Cerebellar cortex (tissue), 1 donor: ENCODE measurements around the gene KLHL22.

Source experiments
- DNase-seq: peaks from one replicate; pipeline ENCODE4 v3.0.0-alpha.2; 2015; ENCODE audit warnings: low spot score

The KLHL22 gene

DNA sequence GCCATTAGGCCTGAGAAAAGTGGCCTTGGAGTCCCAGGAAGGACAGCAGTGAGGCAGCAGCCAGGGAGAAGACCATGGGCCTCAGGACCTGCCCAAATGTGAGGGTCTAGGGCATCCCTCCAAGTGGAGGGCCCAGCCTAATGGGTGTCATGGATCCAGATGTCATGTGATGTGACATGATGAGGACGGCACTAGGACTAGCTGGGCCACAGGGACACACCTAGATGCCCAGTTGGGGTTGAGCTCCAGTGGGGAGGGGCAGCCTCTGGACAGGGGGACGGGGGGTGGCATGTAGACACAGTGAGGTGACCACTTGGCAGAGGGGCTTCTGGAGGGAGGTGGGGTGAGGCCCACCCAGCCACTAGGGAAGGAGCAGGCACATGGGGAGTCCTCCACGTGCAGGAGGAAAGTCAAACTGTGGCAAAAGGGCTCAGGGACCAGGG is 63.3 kb downstream of the KLHL22 start:
- no peak for DNase-seq

DNA sequence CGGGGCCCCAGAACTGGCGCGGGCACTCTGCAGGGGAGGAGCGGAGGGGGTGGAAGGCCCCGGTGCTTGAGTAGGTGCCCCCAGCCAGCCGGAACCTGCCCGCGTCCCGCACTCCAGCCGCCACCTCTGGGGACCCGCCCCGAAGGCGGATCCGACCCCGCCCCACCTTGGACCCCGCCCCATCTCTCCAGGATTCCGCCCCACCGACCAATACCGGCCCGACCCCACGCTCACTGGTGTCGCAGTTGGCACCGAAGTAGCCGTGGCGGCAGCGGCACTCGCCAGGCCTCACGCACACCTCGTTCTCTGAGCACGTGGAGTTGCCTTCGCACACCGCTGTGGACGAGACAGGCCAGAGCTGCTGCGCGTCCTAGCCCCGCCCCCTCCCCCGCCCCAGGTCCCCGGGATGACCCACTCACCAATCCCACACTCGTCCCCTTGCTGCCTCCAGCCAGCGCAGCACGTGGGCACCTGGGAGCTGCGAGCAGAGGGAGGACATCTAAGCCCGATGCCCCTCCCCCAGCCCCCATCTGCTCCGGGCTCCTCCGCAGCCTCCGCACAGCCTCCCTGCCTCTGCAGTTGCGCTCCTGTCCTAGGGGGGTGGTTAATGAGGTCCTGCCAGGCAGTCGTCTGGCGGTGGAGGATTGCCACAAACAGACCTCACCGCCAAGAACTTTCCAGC is 63.9 kb downstream of the KLHL22 start:
- no peak for DNase-seq

DNA sequence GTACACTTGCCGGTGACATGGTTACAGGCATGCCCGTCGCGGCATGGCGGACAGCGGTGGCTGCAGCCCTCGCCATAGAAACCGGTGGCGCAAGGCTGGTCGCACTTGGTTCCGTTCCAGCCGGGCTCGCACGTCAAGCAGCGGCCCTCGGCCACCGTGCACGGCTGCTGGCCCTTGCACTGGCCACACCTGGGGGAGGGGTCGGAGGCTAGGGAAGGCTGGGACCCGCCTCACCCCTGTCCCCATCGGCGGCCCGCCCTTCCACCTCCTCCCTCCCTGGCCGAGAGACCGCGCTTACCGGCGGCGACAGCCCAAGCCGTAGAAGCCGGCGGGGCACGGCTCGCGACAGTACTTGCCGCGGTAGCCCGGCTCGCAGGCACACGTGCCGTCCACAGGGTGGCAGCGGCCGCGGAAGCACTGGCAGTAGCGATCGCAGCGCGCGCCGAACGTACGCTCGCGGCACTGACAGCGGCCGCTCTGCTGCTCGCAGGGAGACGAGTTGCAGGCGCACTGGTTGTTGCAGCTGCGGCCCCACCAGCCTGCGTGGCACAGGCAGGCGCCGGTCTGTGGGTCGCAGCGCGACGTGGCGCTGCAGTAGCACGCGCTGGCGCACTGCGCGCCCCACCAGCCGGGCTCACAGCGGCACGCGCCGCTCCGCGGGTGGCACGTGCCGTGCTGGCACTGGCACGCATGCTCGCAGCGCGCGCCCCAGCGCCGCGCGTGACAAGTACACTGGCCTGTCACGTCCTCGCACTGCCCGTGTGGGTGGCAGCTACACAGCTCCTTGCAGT is 64.7 kb downstream of the KLHL22 start:
- DNase-seq = no peak

DNA sequence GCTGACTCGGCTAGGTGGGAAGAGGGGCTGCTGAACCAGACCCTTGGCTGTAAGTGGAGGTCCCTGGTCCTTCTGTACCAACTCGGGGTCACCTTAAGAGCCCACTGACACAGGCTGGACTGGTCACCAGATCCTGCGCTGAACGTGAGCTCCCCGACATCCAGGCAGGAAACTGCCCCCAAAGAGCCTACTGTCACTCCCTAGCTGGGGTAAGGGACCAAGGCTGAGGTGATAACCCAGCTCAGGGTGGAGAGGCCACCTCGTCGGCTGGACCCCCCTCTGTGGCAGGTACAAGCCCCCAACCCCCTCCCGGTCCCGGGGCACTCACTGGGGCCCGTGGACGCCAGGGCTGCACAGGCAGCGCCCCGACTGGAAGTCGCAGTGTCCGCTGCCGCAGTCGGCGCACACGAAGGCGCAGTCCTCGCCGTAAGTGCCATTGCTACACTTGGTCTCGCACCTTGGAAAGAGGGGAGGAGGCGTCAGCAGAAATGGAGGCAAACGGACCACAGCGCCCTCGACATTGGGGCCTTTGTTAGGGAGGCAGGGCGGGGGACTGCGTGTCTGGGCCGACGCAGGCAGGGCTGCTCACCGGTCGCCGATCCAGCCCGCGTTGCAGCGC is 65.4 kb downstream of the KLHL22 start:
- DNase-seq = no peak

DNA sequence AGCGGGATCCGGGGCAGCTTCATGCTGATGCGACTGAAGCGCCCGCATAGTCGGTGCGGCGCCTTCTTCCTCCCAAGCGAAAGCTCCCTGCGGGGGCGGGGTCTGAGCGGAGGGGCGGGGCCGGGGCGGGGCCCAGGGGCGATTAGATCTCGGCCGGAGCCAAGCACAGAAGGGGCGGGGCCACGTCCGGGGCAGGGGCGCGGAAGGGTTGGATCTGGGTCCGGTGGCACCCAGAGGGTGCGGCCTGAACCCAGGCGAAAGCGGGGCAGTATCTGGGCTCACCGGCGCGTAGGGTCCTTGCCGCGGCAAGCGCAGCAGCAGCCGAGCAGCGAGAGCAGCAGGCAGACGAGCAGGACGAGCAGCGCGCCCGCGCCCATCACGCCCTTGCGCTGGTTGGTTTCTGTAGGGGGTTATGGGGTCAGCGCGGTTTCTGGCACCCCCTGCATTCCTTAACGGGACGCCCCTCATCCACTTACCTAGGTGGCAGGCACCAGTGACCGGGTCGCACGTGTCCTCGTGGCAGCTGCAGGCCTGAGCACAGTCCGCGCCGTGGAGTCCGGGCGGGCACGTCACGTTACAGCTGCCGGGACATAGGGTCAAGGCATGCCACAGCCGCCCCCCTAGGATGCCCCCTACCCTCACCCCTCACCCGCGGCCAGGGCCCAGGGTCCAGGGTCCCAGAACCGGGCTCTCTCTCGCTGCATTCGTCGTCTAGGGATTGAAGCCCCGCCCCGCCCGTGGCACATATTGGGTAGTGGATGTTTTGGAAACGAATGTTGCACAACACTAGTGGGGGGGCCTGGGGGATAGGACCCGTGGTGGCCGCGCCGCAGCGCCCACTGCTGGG is 66.1 kb downstream of the KLHL22 start:
- DNase-seq = no peak

DNA sequence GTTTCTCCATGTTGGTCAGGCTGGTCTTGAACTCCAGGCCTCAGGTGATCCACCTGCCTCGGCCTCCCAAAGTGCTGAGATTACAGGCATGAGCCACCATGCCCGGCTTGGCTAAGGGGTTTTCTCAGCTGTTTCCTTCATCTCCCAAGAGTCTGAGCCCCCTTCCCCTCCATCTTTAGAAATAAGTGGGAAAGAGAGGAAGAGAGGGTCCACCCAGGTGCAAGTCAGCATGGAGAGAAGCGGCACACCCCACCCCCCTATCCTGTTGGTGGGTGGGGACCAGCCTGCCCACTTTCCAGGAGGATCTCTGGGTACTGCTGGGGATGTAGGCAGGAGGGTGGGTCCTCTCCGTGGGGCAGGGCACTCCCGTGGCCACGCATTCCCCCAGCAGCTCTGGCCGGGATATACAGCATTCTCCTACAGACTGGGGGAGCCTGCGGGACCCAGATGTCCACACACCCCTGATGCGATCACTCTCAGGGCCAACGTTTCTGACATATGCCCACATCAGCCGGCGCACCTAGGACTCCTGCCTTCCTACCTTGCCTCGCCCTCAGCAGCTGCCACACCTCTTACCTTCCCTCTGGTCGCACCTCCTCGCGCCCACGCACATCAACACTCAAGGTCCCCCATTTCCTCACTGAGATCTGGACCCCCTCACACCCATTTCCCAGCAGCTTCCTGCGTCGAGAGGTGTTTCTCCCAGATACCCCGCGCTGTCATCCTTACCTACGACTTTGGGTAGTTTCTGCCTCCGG is 66.9 kb downstream of the KLHL22 start:
- DNase-seq = no peak

DNA sequence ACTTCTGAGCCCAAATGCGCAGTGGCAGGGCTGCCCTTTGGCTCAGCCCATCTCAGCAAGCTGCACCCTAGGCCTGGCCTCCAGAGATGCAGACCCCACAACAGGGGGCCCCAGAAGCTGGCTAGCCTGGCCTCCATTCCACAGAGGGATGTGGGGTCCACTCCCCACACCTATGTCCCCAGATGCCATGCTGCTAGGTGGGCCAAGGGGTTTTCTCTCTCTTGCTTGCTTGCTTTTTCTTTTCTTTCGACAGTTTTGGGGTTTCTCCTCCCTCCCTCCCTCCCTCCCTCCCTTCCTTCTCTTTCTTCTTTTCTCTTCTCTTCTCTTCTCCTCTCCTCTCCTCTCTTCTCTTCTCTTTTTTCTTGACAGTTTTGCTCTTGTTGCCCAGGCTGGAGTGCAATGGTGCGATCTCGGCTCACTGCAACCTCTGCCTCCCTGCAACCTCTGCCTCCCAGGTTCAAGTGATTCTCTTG is 67.6 kb downstream of the KLHL22 start:
- DNase-seq = no peak

DNA sequence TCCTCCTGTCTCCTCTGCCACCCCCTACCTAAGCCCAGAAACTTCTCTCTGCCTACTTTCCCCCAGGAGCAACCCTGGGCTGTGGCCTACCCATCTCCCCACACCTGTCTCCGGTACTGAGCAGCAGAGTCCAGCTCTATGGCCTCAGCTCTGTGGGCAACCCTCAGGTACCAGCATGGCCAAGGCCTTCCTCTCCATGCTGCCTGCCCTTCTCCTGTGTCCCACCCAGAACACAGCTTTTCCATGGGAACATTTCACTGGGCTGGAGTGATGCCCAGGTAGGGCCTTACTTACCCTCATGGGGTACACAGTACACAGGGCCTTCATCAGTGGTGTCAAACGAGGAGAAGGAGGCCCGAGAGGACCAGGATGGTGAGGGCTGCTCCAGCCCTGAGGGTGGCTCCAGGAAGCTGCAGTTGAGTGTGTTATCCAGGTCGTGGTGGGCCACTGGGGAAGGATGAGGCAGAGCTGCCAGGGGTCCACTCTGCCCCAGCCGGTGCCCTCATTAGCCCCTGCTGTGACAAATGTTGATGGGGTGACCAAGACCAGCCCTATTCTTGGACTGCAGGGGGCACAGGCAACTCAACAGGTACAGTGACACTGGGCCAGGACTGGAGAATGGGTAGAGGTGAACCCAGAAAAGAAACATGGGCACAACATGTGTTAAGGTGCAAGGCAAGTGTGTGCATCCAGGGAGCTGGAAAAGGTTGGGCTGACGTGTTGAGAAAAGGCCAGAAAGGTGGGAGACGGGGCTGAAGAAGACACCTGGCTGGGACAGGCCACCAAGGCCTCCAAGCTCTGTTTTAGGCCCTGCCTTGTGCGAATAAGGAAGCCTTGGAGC is 68.3 kb downstream of the KLHL22 start:
- DNase-seq = no peak

DNA sequence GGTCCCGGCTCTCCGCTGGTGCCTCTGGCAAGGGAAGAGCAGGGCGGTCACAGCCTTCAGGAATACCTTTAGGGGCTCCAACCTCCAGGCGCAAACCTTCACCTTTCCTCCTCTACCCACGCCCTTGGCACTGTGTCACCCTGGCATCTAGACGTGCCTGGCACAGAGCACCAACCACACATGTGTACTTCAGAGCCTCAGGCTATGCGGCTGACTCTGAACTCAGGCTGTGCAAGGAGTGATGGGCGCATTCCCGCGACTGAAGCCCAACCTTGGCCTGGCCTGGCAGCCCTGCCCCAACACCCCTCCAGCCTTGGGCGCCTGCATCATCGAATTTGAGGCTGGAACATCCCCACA is 69.4 kb downstream of the KLHL22 start:
- DNase-seq = no peak

DNA sequence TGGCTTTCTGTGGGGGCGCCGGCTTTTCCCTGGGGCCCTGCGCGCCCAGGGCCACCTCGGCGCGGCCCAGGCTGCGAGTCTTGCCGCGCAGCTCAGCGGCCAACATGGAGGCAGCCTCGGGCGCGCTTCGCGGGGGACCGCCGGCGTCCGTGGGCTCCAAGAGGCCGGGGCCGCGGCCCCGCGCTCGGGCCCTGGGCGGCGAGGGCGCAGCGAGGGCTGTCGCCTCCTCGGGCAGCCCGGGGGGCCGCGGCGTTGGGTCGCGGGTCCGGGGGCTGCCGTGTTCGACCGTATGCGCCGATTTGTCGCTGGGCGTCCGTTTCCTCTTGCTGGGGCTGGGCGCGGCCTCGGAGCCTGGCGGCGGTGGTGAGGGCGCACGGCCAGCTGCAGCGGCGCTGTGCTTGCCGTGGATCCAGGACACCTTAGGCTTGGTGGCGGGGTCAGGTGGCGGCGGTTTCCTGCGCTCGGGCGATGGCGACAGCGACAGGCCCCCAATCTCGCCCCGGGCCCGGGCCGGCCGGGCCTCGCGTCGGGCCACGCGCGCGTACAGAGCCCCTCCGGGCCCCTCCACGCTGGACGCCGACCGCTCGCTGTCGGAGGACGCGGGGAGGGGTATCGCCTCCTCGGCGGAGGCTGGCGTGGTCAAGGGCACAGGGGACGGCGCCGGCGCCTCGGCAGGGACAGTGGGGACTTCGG is 69.9 kb downstream of the KLHL22 start:
- no peak for DNase-seq

DNA sequence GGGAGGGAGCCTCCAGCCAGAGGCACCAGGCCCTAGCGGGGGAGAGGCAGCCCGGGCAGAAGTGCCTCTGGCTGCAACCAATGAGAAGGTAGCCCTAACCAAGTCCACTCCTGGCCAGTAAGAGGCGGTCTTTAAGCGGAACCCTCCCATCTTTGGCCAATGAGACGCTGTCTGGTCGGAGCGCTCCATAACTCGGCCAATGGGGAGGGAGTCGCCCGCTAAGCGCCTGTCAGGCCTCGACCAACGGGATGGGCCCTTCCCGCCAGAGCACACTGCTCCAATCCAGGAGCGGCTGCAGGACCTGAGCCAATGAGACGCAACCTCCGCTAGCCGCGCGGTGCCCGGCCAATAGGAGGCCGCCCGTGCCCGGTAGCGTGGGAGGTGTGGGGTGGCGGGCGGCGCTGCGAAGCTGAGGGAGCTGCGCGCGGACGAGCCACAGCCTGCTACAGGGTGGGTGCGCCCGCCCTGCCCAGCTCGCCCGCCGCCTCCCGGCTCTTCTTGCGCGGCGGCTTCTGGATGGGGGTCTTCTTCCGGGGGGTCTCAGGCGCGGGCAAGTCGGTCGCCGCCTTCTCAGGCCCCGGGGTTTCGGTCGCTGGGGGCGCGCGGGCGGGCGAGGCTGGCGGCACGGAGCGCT is 70.5 kb downstream of the KLHL22 start:
- DNase-seq = peak; percentile 41

DNA sequence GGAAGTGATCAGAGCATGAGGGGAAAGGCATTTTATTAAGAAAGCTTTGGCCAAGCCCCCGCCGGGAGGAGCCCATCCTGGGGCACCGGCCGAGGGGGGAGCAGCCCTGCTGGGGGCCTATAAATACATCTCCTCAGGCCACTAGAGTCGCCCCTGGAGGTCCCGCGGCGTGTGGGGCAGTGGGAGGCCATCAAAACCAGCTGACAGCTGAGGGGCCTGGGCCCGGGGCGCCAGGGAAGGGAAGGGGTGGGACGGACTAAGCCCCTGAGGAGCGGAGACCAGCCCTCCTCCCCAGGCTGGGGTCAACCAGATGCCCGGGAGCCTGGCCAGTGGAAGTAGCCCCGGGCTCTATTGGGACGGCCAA is 71.0 kb downstream of the KLHL22 start:
- no peak for DNase-seq

DNA sequence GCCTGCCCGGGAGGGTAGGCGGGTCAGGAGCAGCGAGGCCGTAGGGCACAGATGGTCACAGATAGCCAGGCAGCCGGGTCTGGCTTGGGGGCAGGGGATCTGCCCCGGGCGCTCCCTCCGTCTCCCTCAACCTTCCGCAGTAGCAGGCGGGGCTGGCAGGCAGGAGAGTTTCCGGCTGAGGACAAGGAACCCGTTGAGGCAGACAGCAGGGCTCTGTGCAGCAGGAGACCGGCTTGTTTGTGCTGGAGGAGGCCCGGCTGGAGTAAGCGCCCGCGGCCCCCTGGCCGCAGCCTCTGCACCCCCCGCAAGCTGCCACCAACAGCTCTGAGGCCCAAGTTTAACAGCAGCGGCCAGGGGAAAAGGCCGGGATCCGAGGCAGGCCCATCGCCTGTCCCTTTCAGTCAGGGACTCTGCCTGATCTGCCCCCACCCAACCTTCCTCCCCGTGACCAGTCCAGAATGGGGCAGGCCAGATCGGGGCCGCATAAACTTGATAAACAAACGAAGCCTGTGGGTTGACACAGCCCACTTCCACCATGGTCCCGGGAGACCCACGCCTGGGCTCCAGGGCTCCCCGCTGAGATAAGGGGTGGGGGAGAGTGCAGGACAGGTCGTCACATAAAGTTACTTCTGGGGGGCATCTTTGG is 71.6 kb downstream of the KLHL22 start:
- DNase-seq = no peak

DNA sequence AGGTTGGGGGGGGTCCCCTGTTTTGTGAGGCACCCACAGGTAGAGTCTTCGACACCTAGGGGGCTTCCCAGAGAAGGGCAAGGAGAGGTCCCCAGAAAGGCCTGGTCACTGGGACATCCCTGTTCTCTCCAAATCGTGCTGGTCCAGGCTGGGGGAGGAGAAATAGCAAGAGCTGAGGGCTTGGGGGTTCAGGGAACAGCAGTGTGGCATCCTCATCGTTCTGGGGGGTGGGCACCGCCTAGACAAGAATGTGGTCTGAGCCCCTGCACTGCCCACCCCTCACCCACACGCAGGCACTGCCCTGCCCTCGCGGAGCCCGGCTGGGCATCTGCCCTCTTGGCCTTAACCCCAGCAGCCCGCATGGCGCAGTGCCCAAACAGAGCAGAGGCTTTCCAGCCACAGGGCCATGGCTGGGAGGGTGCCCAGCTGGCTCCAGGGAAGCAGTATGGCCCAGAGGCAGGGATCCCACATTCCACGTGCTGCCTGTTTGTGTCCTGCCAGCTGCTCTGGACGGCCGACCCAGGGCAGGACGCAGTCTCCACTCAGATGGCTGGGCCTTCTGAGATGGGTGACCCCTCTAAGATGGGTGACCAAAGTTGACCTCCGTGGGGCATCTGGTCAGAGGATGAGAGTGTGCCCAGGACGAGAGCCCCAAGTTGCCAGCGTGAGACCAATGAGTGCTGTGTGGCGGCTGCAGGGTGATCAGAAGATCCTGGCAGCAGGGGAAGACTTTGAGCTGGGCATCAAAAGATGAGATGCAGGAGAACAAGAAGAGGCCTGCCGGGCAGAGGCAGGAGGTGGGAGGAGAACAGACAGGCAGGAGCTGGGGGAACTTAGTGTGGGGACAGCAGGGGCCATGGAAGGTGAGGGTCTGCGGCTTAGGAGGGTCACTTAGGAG is 72.3 kb downstream of the KLHL22 start:
- DNase-seq = no peak

DNA sequence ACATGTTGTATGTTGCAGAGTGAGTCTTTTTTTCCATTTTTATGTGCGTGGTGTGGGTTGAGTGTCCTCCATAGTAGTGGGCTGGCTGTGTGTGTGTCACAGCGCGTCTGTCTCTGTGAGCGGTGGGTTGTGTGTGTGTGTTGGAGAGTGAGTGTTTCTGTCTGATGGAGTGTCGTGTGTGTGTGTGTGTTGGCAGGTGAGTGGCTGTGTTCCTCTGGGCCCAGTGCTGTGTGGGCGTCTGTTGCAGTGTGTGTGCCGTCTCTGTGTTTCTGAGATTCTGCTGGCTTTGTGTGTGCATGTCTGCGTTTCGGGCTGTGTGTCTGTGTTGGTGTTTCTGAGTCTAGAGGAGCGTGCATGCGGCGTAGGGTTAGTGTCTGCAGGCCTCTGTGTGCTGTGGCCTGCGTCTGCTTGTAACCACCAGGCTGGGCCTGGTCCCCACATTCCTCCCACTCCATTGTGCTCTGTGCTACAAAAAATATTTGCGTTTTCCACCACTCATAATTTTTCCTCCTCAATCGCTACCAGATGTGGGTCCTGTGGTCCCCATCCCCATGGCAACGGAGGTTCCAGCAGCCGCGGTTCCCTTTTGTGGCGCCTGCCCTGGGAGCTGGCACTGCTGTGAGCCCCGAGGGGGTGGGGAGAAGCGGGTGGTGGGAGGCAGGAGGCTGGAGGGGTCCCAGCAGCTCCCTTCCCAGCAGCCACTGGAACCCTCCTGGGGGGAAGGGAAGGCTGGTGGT is 73.2 kb downstream of the KLHL22 start:
- DNase-seq = no peak

DNA sequence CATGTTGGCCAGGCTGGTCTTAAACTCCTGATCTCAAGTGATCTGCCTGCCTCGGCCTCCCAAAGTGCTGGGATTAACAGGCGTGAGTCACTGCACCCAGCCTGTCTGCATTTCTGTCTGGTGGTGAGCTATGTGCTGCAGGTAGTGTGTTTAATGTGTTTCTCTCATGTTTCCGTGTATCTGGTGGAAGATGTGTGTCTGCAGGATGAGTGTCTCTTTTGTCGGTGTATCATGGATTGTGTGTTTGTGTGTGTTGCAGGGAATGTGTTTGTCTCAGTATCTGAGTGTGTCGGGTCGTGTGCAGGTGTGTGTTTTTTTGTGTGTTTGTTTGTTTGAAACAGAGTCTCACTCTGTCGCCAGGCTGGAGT is 74.1 kb downstream of the KLHL22 start:
- DNase-seq = no peak

DNA sequence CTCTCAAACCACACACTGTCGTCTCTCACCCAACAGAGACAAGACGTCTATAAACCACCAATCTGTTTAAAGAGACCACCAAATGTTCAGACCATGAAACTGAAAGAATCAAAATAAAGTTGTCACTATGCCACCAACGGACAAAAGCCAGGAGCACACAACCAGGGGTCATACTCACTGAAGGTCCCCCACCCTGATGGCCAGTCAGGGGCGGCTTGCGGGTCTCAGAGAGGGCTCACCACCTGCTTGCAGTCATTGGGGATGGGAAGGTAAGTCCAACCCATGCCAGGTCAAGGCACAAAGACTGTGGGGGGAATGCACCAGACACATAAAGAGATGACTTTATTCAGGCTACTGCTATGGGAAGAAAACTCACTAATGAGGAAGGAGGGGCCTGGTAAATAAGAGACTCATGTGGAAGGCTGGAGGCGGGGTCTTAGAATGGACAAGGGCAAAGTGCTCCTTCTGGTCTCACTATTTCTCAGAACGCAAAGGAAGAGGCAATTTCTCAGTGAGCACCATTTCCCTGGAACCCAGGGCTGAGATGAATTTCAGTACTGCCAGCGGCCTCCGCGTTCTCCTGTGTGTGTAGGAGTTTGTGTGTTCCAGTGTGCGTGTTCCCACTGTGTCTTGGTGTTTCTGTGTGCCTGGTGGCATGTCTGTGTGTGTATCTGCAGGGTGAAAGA is 75.3 kb downstream of the KLHL22 start:
- DNase-seq = peak; percentile 31
